GM18868 (cell line): ENCODE results near the gene BRD9.
"Not testable (repeated sequence)": the region's sequence is repeated elsewhere in the genome, so short reads cannot be mapped to it uniquely, and the experiment has no call there.

Source experiments
- ATAC-seq: cut with Tn5 transposase; IDR thresholded peaks from one replicate; pipeline ENCODE4 v1.9.1; 2021; ENCODE audit warnings: mild to moderate bottlenecking, moderate library complexity; ENCODE audit not compliant: unreplicated experiment

Gene BRD9

GRCh38 chr5:860506-861150 lies 32.0 kb downstream of the BRD9 start:
- ATAC-seq, result no peak

GRCh38 chr5:859798-860296 lies 32.8 kb downstream of the BRD9 start:
- no peak for ATAC-seq

GRCh38 chr5:859391-859790 lies 33.2 kb downstream of the BRD9 start:
- ATAC-seq, result no peak

- no peak for ATAC-seq
These were observed 33.9 kb downstream of the BRD9 start for GRCh38 chr5:858726-859125.

- no peak for ATAC-seq
These were observed 35.8 kb downstream of the BRD9 start for GRCh38 chr5:856531-857425.

DNA sequence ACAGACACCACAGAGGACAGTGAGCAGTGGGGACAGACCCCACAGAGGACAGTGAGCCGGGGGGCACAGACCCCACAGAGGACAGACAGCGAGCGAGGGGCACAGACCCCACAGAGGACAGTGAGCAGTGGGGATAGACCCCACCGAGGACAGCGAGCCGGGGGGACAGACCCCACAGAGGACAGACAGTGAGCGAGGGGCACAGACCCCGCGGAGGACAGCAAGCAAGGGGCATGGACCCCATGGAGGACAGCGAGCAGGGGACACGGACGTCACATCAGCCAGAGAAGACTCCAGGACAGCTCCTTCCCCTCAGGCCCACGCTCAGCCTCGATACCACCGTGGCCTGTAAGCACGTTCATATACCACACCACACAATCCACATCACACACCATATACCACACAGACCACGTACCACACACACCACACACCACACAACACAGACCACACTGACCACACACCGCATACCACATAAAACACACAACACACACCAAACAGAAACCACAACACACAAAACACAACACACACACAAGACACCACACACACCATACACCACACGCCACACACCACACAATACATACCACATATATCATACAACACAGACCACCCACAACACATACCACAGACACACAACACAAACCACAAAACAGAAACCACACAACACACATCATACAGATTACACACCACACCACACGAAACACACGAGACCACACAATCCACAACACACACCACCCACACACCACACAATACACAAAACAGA lies 36.6 kb downstream of the BRD9 start:
- ATAC-seq, result no peak

DNA sequence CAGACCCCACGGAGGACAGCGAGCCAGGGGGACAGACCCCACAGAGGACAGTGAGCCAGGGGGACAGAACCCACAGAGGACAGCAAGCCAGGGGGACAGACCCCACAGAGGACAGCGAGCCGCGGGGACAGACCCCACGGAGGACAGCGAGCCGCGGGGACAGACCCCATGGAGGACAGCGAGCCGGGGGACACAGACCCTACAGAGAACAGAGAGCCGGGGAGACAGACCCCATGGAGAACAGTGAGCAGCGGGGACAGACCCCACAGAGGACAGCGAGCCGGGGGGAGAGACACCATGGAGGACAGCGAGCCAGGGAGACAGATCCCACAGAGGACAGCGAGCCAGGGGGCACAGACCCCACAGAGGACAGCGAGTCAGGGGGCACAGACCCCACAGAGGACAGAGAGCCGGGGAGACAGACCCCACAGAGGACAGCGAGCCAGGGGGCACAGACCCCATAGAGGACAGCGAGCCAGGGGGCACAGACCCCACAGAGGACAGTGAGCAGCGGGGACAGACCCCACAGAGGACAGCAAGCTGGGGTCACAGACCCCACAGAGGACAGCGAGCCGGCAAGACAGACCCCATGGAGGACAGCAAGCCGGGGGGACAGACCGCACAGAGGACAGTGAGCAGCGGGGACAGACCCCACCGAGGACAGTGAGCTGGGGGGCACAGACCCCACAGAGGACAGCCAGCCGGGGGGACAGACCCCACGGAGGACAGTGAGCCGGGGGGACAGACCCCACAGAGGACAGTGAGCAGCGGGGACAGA lies 37.4 kb downstream of the BRD9 start:
- ATAC-seq, result no peak

DNA sequence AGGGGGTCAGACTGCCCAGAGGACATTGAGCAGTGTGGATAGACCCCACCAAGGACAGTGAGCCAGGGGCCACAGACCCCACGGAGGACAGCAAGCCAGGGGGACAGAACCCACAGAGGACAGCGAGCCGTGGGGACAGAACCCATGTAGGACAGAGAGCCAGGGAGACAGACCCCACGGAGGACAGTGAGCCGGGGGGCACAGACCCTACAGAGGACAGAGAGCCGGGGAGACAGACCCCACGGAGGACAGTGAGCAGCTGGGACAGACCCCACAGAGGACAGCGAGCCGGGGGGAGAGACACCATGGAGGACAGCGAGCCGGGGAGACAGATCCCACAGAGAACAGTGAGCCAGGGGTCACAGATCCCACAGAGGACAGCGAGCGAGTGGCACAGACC lies 38.4 kb downstream of the BRD9 start:
- ATAC-seq, result no peak

GRCh38 chr5:853416-854090 lies 39.0 kb downstream of the BRD9 start:
- not testable (repeated sequence) for ATAC-seq

GRCh38 chr5:852431-853401 lies 39.9 kb downstream of the BRD9 start:
- ATAC-seq, result no peak

DNA sequence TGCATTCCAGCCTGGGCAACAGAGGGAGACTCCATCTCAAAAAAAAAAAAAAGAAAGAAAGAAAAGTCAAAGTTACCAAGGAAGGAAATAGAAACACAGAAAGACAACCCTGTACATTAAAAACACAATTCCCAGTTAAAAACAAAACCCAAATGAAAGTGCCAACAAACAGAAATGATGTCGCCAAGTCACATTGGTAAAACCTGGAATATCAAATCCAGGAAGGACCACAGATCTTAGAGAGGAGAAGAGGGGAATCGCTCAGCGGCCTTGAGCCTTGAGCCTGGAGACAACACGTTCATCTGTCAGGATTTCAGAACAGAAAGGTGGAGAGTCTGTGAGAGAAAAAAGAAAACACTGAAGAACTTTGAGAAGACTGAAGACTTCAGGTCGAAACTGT lies 40.6 kb downstream of the BRD9 start:
- no peak for ATAC-seq

- ATAC-seq, result no peak
These were observed 41.0 kb downstream of the BRD9 start for GRCh38 chr5:851553-851952.

- no peak for ATAC-seq
These were observed 41.5 kb downstream of the BRD9 start for GRCh38 chr5:851076-851475.

DNA sequence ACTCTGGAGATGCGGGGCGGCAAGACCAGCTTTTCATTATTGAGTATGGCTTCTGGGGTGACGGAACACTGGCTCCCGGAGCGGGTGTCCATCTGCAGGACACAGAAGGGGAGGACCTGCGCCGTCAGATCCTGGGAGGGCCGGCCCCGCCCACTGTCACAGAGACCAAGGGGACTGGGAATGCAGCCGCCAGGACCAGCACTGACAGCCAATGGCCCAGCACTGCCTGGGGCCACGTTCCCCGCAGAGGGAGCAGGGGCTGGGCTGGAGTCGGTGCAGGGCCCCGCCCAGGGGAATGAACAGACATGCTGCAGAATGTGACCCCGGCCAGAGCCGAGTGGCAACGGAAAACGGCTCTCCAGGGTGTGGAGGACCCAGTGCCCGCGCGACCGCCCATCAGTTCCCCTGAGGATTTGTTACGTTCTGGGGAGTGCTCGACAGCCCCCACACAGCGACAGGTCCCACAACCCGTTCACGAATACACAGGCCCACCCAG lies 42.0 kb downstream of the BRD9 start, which contains the start of gene ZDHHC11:
ZDHHC11 (minus strand) TSS at position 476 of the 496 bp plus-strand sequence; CDS start at position 92, 384 bp downstream.
- ATAC-seq, result no peak

GRCh38 chr5:849651-850301 lies 42.8 kb downstream of the BRD9 start:
- no peak for ATAC-seq

DNA sequence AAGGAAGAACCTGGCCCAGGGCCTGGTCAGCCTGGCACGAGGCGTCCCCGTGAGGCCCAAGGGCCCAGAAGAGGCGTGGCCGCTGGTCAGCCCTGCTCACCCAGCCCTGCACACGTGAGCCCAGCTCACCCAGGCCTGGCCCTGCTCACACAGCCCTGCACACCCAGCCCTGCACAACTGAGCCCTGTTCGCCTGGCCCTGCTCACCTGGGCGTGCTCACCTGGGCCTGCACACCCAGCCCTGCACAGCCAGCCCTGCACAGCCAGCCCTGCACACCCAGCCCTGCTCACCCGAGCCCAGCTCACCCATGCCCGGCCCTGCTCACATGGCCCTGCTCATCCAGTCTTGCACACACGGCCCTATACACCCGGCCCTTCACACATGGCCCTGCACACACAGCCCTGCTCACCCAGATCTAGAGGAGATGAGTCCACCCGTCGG lies 43.9 kb downstream of the BRD9 start:
- ATAC-seq, result no peak

- not testable (repeated sequence) for ATAC-seq
These were observed 44.9 kb downstream of the BRD9 start for GRCh38 chr5:847736-848135.

DNA sequence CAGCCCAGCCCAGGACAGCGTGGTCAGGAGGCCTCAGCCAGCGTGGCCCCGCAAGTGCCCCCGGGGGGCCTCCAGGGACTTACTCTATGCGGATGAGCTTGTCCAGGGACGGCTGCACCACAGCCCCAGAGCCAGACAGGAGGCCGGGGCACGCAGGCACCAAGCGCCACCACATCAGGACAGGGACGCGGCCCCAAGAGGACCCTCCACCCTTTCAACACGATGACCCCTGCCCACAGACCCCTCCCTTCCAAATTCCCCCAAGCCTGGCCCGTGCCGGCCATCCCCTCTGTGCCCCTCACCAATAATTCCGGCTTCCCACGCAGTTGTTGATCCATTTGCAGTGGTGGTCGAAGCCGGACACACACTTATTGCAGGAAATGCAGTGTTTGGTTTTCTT lies 45.4 kb downstream of the BRD9 start:
- not testable (repeated sequence) for ATAC-seq
